SK-N-SH (cell line): ENCODE results near the gene ARL5A. TPM values are rescaled to one million over a fixed set of nuclear protein-coding genes. Genes with fewer than 3 reads are reported as not detected.

ENCODE experiments used
- CTCF ChIA-PET: fragments of 300-600, 350-600 bp; formaldehyde crosslinking; extraction: SDS; loops from one replicate; lab custom pipeline; 2021; lab: Yijun Ruan, JAX
- POLR2A ChIA-PET: fragments of 350-600 bp; sonication (Branson Sonifier 250); formaldehyde crosslinking; extraction: SDS; loops from one replicate; lab custom pipeline; 2020; ENCODE audit warnings: antibody characterized with exemption, inconsistent platforms; lab: Yijun Ruan, JAX
- DNase-seq: peaks from one replicate; pipeline ENCODE4 v3.0.0; 2012
- H2AFZ ChIP-seq: fragments of 200-600 bp; sonication (generic); 2 replicates; pipeline ENCODE4 v1.8.1; 2016; ENCODE audit warnings: antibody characterized with exemption, mild to moderate bottlenecking, low read depth
- H3F3A ChIP-seq: fragments of 200-600 bp; sonication (generic); replicated peaks from 2 replicates; pipeline ENCODE3; 2016; ENCODE audit warnings: antibody characterized with exemption, mild to moderate bottlenecking; ENCODE audit not compliant: insufficient read depth
- H3K27ac ChIP-seq, 2 experiments: fragments of 200-500 bp in 1 of 2; fragments of 200-600 bp in 1 of 2; sonication (Bioruptor generic) in 1 of 2; sonication (generic), shearing (Covaris generic) in 1 of 2; 2 replicates each; pipeline versions ENCODE4 v1.5.1 to v1.6.1; 2014 to 2016; ENCODE audit warnings: low read depth in 2 of 2, inconsistent platforms in 1 of 2, low read length in 1 of 2, mild to moderate bottlenecking in 1 of 2, mixed read lengths in 1 of 2
- H3K27me3 ChIP-seq: fragments of 200-600 bp; sonication (generic), shearing (Covaris generic); 2 replicates; pipeline ENCODE4 v1.6.1; 2016; ENCODE audit warnings: mixed run types; ENCODE audit not compliant: insufficient read depth
- H3K36me3 ChIP-seq, 2 experiments: fragments of 200-500 bp in 1 of 2; fragments of 200-600 bp in 1 of 2; sonication (Bioruptor generic) in 1 of 2; sonication (generic) in 1 of 2; replicated peaks in 1 of 2; 2 replicates each; pipeline versions ENCODE3 to v1.5.1; 2014 to 2016; ENCODE audit warnings: low read length in 1 of 2, mild to moderate bottlenecking in 1 of 2; ENCODE audit not compliant: insufficient read depth in 2 of 2, control insufficient read depth in 1 of 2
- H3K4me1 ChIP-seq, 2 experiments: fragments of 200-500 bp in 1 of 2; fragments of 200-600 bp in 1 of 2; sonication (Bioruptor generic) in 1 of 2; sonication (generic), shearing (Covaris generic) in 1 of 2; 2 replicates each; pipeline versions ENCODE4 v1.5.1 to v1.6.1; 2014 to 2016; ENCODE audit warnings: low read depth in 1 of 2, low read length in 1 of 2, mixed run types in 1 of 2; ENCODE audit not compliant: insufficient read depth in 2 of 2, control insufficient read depth in 1 of 2
- H3K4me2 ChIP-seq: fragments of 200-600 bp; sonication (generic), shearing (Covaris generic); 2 replicates; pipeline ENCODE4 v1.6.1; 2017; ENCODE audit warnings: mixed run types
- H3K4me3 ChIP-seq, 2 experiments: fragments of 200-500 bp in 1 of 2; fragments of 200-600 bp in 1 of 2; sonication (Bioruptor generic) in 1 of 2; sonication (generic), shearing (Covaris generic) in 1 of 2; 2 replicates each; pipeline versions ENCODE4 v1.5.1 to v1.8.1; 2014 to 2016; ENCODE audit warnings: low read depth in 2 of 2, inconsistent platforms in 1 of 2, low read length in 1 of 2, mild to moderate bottlenecking in 1 of 2, mixed read lengths in 1 of 2, moderate library complexity in 1 of 2
- H3K79me2 ChIP-seq: fragments of 200-600 bp; sonication (generic); 2 replicates; pipeline ENCODE4 v1.8.1; 2017; ENCODE audit warnings: mild to moderate bottlenecking; ENCODE audit not compliant: insufficient read depth
- H3K9ac ChIP-seq: fragments of 200-600 bp; sonication (generic); 2 replicates; pipeline ENCODE4 v1.6.1; 2017; ENCODE audit warnings: mixed run types
- H3K9me2 ChIP-seq: fragments of 200-600 bp; sonication (generic); 2 replicates; pipeline ENCODE4 v1.6.1; 2017; ENCODE audit warnings: mixed run types
- H3K9me3 ChIP-seq: fragments of 200-600 bp; sonication (generic); 2 replicates; pipeline ENCODE4 v1.6.1; 2017; ENCODE audit warnings: mixed run types, mild to moderate bottlenecking, moderate library complexity
- H4K20me1 ChIP-seq: fragments of 200-600 bp; sonication (generic); 2 replicates; pipeline ENCODE4 v1.6.1; 2017; ENCODE audit warnings: mild to moderate bottlenecking, mixed run types; ENCODE audit not compliant: insufficient read depth
- CHD2 ChIP-seq: fragments of 150-350 bp; IDR thresholded peaks from 2 replicates; pipeline ENCODE4 v1.6.1; 2018; ENCODE audit warnings: low read length; ENCODE audit not compliant: partially characterized antibody
- GABPA ChIP-seq: IDR thresholded peaks from 2 replicates; pipeline ENCODE4 v1.4.0; 2012; ENCODE audit warnings: low read depth, mild to moderate bottlenecking
- IRF3 ChIP-seq: fragments of 150-350 bp; IDR thresholded peaks from 2 replicates; pipeline ENCODE4 v1.6.1; 2016; ENCODE audit warnings: mild to moderate bottlenecking, low read depth, low read length
- JUND ChIP-seq: IDR thresholded peaks from 2 replicates; pipeline ENCODE4 v1.4.0; 2012
- MEF2A ChIP-seq: IDR thresholded peaks from 2 replicates; pipeline ENCODE4 v1.4.0; 2012; ENCODE audit warnings: low read depth, borderline replicate concordance
- NRF1 ChIP-seq: IDR thresholded peaks from 2 replicates; pipeline ENCODE4 v1.6.1; 2012; ENCODE audit warnings: low read depth, mild to moderate bottlenecking, low read length
- POLR2AphosphoS5 ChIP-seq: IDR thresholded peaks from 2 replicates; pipeline ENCODE4 v1.6.1; 2012; ENCODE audit warnings: low read depth, low read length
- RAD21 ChIP-seq: IDR thresholded peaks from 2 replicates; pipeline ENCODE4 v1.6.1; 2012; ENCODE audit warnings: mild to moderate bottlenecking, low read length
- RCOR1 ChIP-seq: fragments of 150-350 bp; IDR thresholded peaks from 2 replicates; pipeline ENCODE4 v1.6.1; 2017; ENCODE audit warnings: antibody characterized with exemption, low read length
- REST ChIP-seq: IDR thresholded peaks from 2 replicates; pipeline ENCODE4 v1.6.1; 2012; ENCODE audit warnings: mild to moderate bottlenecking, low read depth, low read length, moderate library complexity
- RXRA ChIP-seq: IDR thresholded peaks from 2 replicates; pipeline ENCODE4 v1.4.0; 2012; ENCODE audit warnings: low read depth, mild to moderate bottlenecking, borderline replicate concordance
- TAF1 ChIP-seq: IDR thresholded peaks from 2 replicates; pipeline ENCODE4 v1.6.1; 2012; ENCODE audit warnings: low read depth, mild to moderate bottlenecking, low read length, moderate library complexity, borderline replicate concordance
- TEAD4 ChIP-seq: IDR thresholded peaks from 2 replicates; pipeline ENCODE4 v1.4.0; 2012; ENCODE audit warnings: mild to moderate bottlenecking, borderline replicate concordance; ENCODE audit not compliant: insufficient read depth
- USF1 ChIP-seq: IDR thresholded peaks from 2 replicates; pipeline ENCODE4 v1.4.0; 2012; ENCODE audit warnings: low read depth, borderline replicate concordance
- USF2 ChIP-seq: fragments of 150-350 bp; IDR thresholded peaks from 2 replicates; pipeline ENCODE4 v1.6.1; 2017; ENCODE audit warnings: antibody characterized with exemption, low read length, low read depth, borderline replicate concordance
- ZBTB33 ChIP-seq: IDR thresholded peaks from 2 replicates; pipeline ENCODE4 v1.4.0; 2012; ENCODE audit warnings: low read depth, borderline replicate concordance
- WGBS: methylation state at CpG from one replicate; pipeline ENCODE4 v1.1.6; 2017; ENCODE audit warnings: low lambda C conversion rate; 5-methylcytosine and 5-hydroxymethylcytosine counted together
- polyA plus RNA-seq, 3 experiments: library from polyadenylated mRNA; depleted of rRNA; stranded (reverse); fragments of >200 nt; gene quantifications; 2 replicates each; pipeline ENCODE4 v1.2.3, GENCODE V29; 2012

Gene ARL5A
- polyA plus RNA-seq, 1 of the 3 experiments (the other 2 are of a cell fraction), result 8.2 TPM

GRCh38 chr2:151844211-151844896 is 16.1 kb upstream of the ARL5A start:
- Histone ChIP-seq H3K36me3 (no peaks in the 10 kb centered on the region), H3K9me3 (no peaks in the 10 kb centered on the region), H3K79me2 (no peaks in the 10 kb centered on the region), H2AFZ (no peak overlapping the region), H3K9me2 (no peaks in the 10 kb centered on the region), H3K27me3 (no peaks in the 10 kb centered on the region), H3K9ac (no peak overlapping the region), H3F3A (no peaks in the 10 kb centered on the region), H3K4me3 (no peak overlapping the region), H4K20me1 (no peaks in the 10 kb centered on the region), H3K4me1 (peaks cover 0 to 4% of the 10 kb centered on the region in 2 experiments; a peak in 1 of 4 replicates), H3K4me2 (no peak overlapping the region), H3K27ac (no peak overlapping the region)
- ChIA-PET CTCF (interaction anchor here (0.5 to 0.8 kb wide), 2 partner anchors 192 to 333 kb away, joined by 3 read pairs; no protein-coding TSS in a partner anchor), POLR2A (no interaction called here)
- DNase-seq, result no peak
- WGBS, result 49% methylated on average over 6 of the region's 6 CpGs
- TF ChIP-seq CHD2 (no peak), IRF3 (no peak), RAD21 (no peak), JUND (no peak), NRF1 (no peak), MEF2A (no peak), TEAD4 (no peak), USF2 (no peak), RCOR1 (no peak), TAF1 (no peak), USF1 (no peak), RXRA (no peak), GABPA (no peak), REST (no peak), ZBTB33 (no peak), POLR2AphosphoS5 (no peak)
